Epithelial cell of esophagus (primary cell): ENCODE results near the gene ZNF865.

Source experiments
- DNase-seq: peaks from one replicate; pipeline ENCODE4 v3.0.0; 2010; ENCODE audit warnings: low read depth
- H3K4me3 ChIP-seq: 2 replicates; pipeline ENCODE4 v1.5.1; 2011; ENCODE audit warnings: mild to moderate bottlenecking, low read length, control low read depth
- TF ChIP-seq, protein P1 (sequence below): IDR thresholded peaks from 2 replicates; pipeline ENCODE4 v1.5.1; 2011; ENCODE audit warnings: low read depth, mild to moderate bottlenecking, low read length, control low read depth, inconsistent platforms; ENCODE audit not compliant: insufficient read depth; ENCODE audit errors: missing control alignments

ZNF865 gene

GRCh38 chr19:55643003-55643886 lies 37.8 kb downstream of the ZNF865 start, which contains the start of gene ZNF581:
ZNF581 (plus strand) TSS chr19:55643649; CDS start chr19:55644572, 923 bp downstream.
- peak; percentile 86 for DNase-seq
- TF ChIP-seq, protein P1, sequence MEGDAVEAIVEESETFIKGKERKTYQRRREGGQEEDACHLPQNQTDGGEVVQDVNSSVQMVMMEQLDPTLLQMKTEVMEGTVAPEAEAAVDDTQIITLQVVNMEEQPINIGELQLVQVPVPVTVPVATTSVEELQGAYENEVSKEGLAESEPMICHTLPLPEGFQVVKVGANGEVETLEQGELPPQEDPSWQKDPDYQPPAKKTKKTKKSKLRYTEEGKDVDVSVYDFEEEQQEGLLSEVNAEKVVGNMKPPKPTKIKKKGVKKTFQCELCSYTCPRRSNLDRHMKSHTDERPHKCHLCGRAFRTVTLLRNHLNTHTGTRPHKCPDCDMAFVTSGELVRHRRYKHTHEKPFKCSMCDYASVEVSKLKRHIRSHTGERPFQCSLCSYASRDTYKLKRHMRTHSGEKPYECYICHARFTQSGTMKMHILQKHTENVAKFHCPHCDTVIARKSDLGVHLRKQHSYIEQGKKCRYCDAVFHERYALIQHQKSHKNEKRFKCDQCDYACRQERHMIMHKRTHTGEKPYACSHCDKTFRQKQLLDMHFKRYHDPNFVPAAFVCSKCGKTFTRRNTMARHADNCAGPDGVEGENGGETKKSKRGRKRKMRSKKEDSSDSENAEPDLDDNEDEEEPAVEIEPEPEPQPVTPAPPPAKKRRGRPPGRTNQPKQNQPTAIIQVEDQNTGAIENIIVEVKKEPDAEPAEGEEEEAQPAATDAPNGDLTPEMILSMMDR: no peak
- peak within 1 kb of the TSS; percentile 80 for H3K4me3 ChIP-seq

GRCh38 chr19:55643887-55644176 lies 38.4 kb downstream of the ZNF865 start:
- DNase-seq: no peak
- H3K4me3 ChIP-seq: peak overlapping the region; percentile 80
- TF ChIP-seq, protein P1: no peak

- no peak for DNase-seq
- H3K4me3 ChIP-seq: peak overlapping the region; percentile 80
- TF ChIP-seq, protein P1: no peak
These were observed 38.9 kb downstream of the ZNF865 start for GRCh38 chr19:55644191-55644833.

- TF ChIP-seq, protein P1: no peak
- H3K4me3 ChIP-seq: peak overlapping the region; percentile 80
- no peak for DNase-seq
These were observed 39.5 kb downstream of the ZNF865 start for GRCh38 chr19:55644842-55645511.

DNA sequence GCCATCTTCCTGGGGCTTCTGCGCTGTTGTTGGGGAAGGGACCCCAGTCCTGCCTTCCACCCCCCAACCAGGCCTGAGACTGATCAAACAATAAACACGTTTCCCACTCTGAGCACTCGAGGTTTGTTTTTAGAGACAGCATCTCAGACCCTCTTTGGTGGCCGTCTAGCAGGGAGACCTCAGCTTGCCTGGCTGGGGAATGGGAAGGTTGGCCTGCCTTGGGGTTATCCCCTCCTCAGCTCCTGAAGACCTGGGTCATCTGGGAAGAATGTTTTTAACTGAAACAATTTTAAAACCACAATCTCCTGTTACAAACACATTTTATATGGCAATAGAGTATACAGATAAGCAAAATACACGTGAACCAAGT lies 40.0 kb downstream of the ZNF865 start:
- TF ChIP-seq, protein P1: no peak
- no peak overlapping the region for H3K4me3 ChIP-seq
- DNase-seq: no peak

GRCh38 chr19:55646889-55647731 lies 41.7 kb downstream of the ZNF865 start:
- no peak for DNase-seq
- TF ChIP-seq, protein P1: no peak
- peak overlapping the region; percentile 64 for H3K4me3 ChIP-seq
